HepG2 (cell line): Measurements from ENCODE around the gene AKR1E2. TPM values are rescaled to one million over a fixed set of nuclear protein-coding genes. Genes with fewer than 3 reads are reported as not detected.

ENCODE experiments used
- ATAC-seq: fragments of 200-7000 bp; cut with Tn5 transposase; 3 replicates; pipeline ENCODE4 v1.9.1; 2020; ENCODE audit warnings: mild to moderate bottlenecking, moderate library complexity
- BruUV-seq: library from RNA; stranded (reverse); fragments of 400-500 nt; replicated peaks from 2 replicates; lab custom pipeline; 2021; lab: Mats Ljungman, UMichigan
- CTCF ChIA-PET: fragments of 300-600 bp; formaldehyde crosslinking; extraction: SDS; loops from one replicate; lab custom pipeline; 2021; ENCODE audit warnings: low total read pairs, inconsistent platforms, low intra/inter-chr PET ratio; lab: Yijun Ruan, JAX
- POLR2A ChIA-PET: fragments of 350-600 bp; sonication (Branson Sonifier 250); formaldehyde crosslinking; loops from one replicate; lab custom pipeline; 2020; ENCODE audit warnings: antibody characterized with exemption, inconsistent platforms; lab: Yijun Ruan, JAX
- DNase-seq: peaks from one replicate; pipeline ENCODE4 v3.0.0-alpha.2; 2015; ENCODE audit warnings: low spot score
- FAIRE-seq: peaks from 3 replicates; lab custom pipeline; 2011; peaks lifted over from hg19 to GRCh38; lab: Jason Lieb, UNC
- H2AFZ ChIP-seq: one replicate; pipeline ENCODE4 v1.6.1; 2011; ENCODE audit warnings: low read length, inconsistent platforms
- H3K27ac ChIP-seq: fragments of 300-600 bp; 3 replicates; pipeline ENCODE4 v1.8.0; 2011; ENCODE audit warnings: mixed run types, mild to moderate bottlenecking, mixed read lengths, low read length, inconsistent platforms; ENCODE audit not compliant: insufficient read depth; ENCODE audit errors: extremely low read length
- H3K27me3 ChIP-seq, 2 experiments: fragments of 200-600 bp in 1 of 2; 2 replicates in 1 of 2; 3 replicates in 1 of 2; pipeline versions ENCODE4 v1.6.0 to v1.8.0; 2011; ENCODE audit warnings: low read length in 2 of 2, mild to moderate bottlenecking in 2 of 2, moderate library complexity in 2 of 2, inconsistent platforms in 1 of 2; ENCODE audit not compliant: insufficient read depth in 2 of 2, control insufficient read depth in 1 of 2
- H3K36me3 ChIP-seq, 2 experiments: fragments of 200-600 bp in 1 of 2; replicated peaks in 1 of 2; 2 replicates in 1 of 2; 3 replicates in 1 of 2; pipeline versions ENCODE4 v1.5.1 to v1.8.0; 2011; ENCODE audit warnings: low read length in 2 of 2, inconsistent platforms in 1 of 2; ENCODE audit not compliant: insufficient read depth in 2 of 2, control insufficient read depth in 1 of 2
- H3K4me1 ChIP-seq: 2 replicates; pipeline ENCODE4 v1.5.1; 2012; ENCODE audit warnings: low read length, inconsistent platforms; ENCODE audit not compliant: insufficient read depth
- H3K4me2 ChIP-seq: 2 replicates; pipeline ENCODE4 v1.6.0; 2011; ENCODE audit warnings: low read depth, low read length, inconsistent platforms
- H3K4me3 ChIP-seq, 3 experiments: fragments of 200-600 bp in 1 of 3; sonication (generic), shearing (Covaris generic) in 1 of 3; replicated peaks in 1 of 3; 2 replicates each; pipeline ENCODE4 v1.5.1; 2011 to 2016; ENCODE audit warnings: low read length in 3 of 3, inconsistent platforms in 2 of 3, low read depth in 2 of 3, mild to moderate bottlenecking in 2 of 3, control low read depth in 1 of 3, mixed read lengths in 1 of 3; ENCODE audit not compliant: insufficient read depth in 1 of 3
- H3K79me2 ChIP-seq: one replicate; pipeline ENCODE4 v1.6.1; 2011; ENCODE audit warnings: low read length, inconsistent platforms; ENCODE audit not compliant: insufficient read depth
- H3K9ac ChIP-seq: 2 replicates; pipeline ENCODE4 v1.6.0; 2011; ENCODE audit warnings: mild to moderate bottlenecking, low read depth, low read length, inconsistent platforms; ENCODE audit not compliant: insufficient read depth
- H3K9me3 ChIP-seq: 2 replicates; pipeline ENCODE4 v1.5.1; 2012; ENCODE audit warnings: mild to moderate bottlenecking, low read length
- H4K20me1 ChIP-seq: 2 replicates; pipeline ENCODE4 v1.6.0; 2011; ENCODE audit warnings: inconsistent platforms, mild to moderate bottlenecking, low read length, moderate library complexity; ENCODE audit not compliant: insufficient read depth
- DNMT1 ChIP-seq: sonication (generic); formaldehyde crosslinking; IDR thresholded peaks from 2 replicates; pipeline ENCODE4 v1.5.1; 2020; ENCODE audit warnings: mild to moderate bottlenecking, missing genetic modification reagents
- JUNB ChIP-seq: sonication (generic); formaldehyde crosslinking; IDR thresholded peaks from 2 replicates; pipeline ENCODE4 v1.8.0; 2022; ENCODE audit warnings: missing genetic modification reagents, mild to moderate bottlenecking, borderline replicate concordance
- KLF16 ChIP-seq, 2 experiments: sonication (generic) in 1 of 2; formaldehyde crosslinking in 1 of 2; IDR thresholded peaks; 2 replicates each; pipeline versions ENCODE4 v1.6.1 to v1.8.0; 2016 to 2023; ENCODE audit warnings: missing genetic modification reagents in 2 of 2, missing compliant biosample characterization in 1 of 2
- MTA3 ChIP-seq: sonication (generic); formaldehyde crosslinking; IDR thresholded peaks from 2 replicates; pipeline ENCODE4 v1.4.0; 2020; ENCODE audit warnings: missing genetic modification reagents
- PAX8 ChIP-seq: sonication (generic); formaldehyde crosslinking; IDR thresholded peaks from 2 replicates; pipeline ENCODE4 v1.8.0; 2022; ENCODE audit warnings: mild to moderate bottlenecking, missing genetic modification reagents, borderline replicate concordance
- PREB ChIP-seq: sonication (generic); formaldehyde crosslinking; IDR thresholded peaks from 2 replicates; pipeline ENCODE4 v1.4.0; 2020; ENCODE audit warnings: missing genetic modification reagents
- RELA ChIP-seq: sonication (generic); formaldehyde crosslinking; IDR thresholded peaks from 2 replicates; pipeline ENCODE4 v1.4.0; 2020; ENCODE audit warnings: missing genetic modification reagents
- RNF2 ChIP-seq: fragments of 450-650 bp; conservative IDR thresholded peaks from 2 replicates; pipeline ENCODE4 v1.6.1; 2016; ENCODE audit warnings: low read depth
- SKI ChIP-seq: fragments of 450-650 bp; IDR thresholded peaks from one replicate; pipeline ENCODE4 v1.6.1; 2018; ENCODE audit warnings: mild to moderate bottlenecking; ENCODE audit not compliant: partially characterized antibody
- THAP7 ChIP-seq: sonication (generic); formaldehyde crosslinking; IDR thresholded peaks from 2 replicates; pipeline ENCODE4 v1.8.1; 2023; ENCODE audit warnings: mild to moderate bottlenecking, missing genetic modification reagents
- ZEB1 ChIP-seq: IDR thresholded peaks from 2 replicates; pipeline ENCODE4 v1.6.1; 2012; ENCODE audit warnings: mild to moderate bottlenecking, low read depth, inconsistent platforms; ENCODE audit not compliant: insufficient replicate concordance
- ZNF788 ChIP-seq: sonication (generic); formaldehyde crosslinking; IDR thresholded peaks from 2 replicates; pipeline ENCODE4 v1.5.0; 2020; ENCODE audit warnings: mild to moderate bottlenecking, missing genetic modification reagents, borderline replicate concordance
- WGBS: methylation state at CpG from one replicate; pipeline ENCODE4 v1.1.6; 2017; ENCODE audit warnings: low lambda C conversion rate; 5-methylcytosine and 5-hydroxymethylcytosine counted together
- in situ Hi-C: cut with HindIII; loops from 2 replicates; pipeline ENCODE4 v1.10.0; 2017; ENCODE audit warnings: low pct_unique_long_range_greater_than_20kb; ENCODE audit not compliant: extremely low pct_ligation_motif_present
- intact Hi-C: fragments of 100-400 bp; cut with micrococcal nuclease; formaldehyde crosslinking; loops from one replicate; pipeline ENCODE4 v1.10.0; 2022; ENCODE audit not compliant: unreplicated experiment
- polyA plus RNA-seq, 8 experiments: library from polyadenylated mRNA; depleted of rRNA in 3 of 8; stranded (reverse) in 7 of 8; unstranded in 1 of 8; fragments of >200 nt; fragmentation: Illumina TruSeq in 4 of 8; extraction: Trizol in 4 of 8; gene quantifications; 2 replicates each; pipeline versions ENCODE4 v1.2.1 to v1.2.3, GENCODE V29; 2011 to 2016; ENCODE audit warnings: low read depth in 4 of 8, missing spikeins in 1 of 8, mixed read lengths in 1 of 8; ENCODE audit not compliant: insufficient read depth in 1 of 8
- total RNA-seq, 5 experiments: library from RNA; depleted of rRNA; stranded (reverse); fragments of >200 nt; fragmentation: Illumina TruSeq; extraction: Trizol; gene quantifications; 2 replicates each; pipeline ENCODE4 v1.2.3, GENCODE V29; 2016; ENCODE audit warnings: low read depth in 1 of 5
- TF ChIP-seq, protein P1 (sequence below): sonication (generic); formaldehyde crosslinking; IDR thresholded peaks from 2 replicates; pipeline ENCODE4 v1.5.0; 2020; ENCODE audit warnings: mild to moderate bottlenecking, missing genetic modification reagents, borderline replicate concordance

Gene AKR1E2
- total and polyA plus RNA-seq, 2 of the 13 experiments (the other 11 are each of a cell fraction or from before 2014, with no cell fraction given) = not detected

GRCh38 chr10:4780782-4781181, 45.2 kb upstream of the AKR1E2 start:
- ChIA-PET CTCF (no interaction called here), POLR2A (no interaction called here)
- BruUV-seq = no TSS peak
- Histone ChIP-seq H3K27me3 (peaks cover 0 to 5% of the 10 kb centered on the region in 2 experiments; a peak in 2 of 5 replicates), H3K4me1 (no peaks in the 10 kb centered on the region), H3K79me2 (no peaks in the 10 kb centered on the region), H3K9me3 (no peaks in the 10 kb centered on the region), H4K20me1 (no peaks in the 10 kb centered on the region), H3K36me3 (no peaks in the 10 kb centered on the region), H2AFZ (no peak overlapping the region), H3K4me3 (no peak overlapping the region), H3K27ac (no peak overlapping the region), H3K4me2 (no peak overlapping the region), H3K9ac (no peak overlapping the region)
- intact Hi-C loops = no loop called here
- DNase-seq = no peak
- in situ Hi-C loops = no loop called here
- WGBS = 0% methylated on average over 3 of the region's 6 CpGs
- TF ChIP-seq DNMT1 (no peak), SKI (no peak), PAX8 (CRISPR knock-in tag) (no peak), RELA (CRISPR knock-in tag) (no peak), ZNF788 (CRISPR knock-in tag) (no peak), THAP7 (no peak), ZEB1 (no peak), KLF16 (CRISPR knock-in tag; IDR thresholded peaks at IDR 0.05) (no peak), JUNB (CRISPR knock-in tag) (no peak), MTA3 (CRISPR knock-in tag) (no peak), PREB (CRISPR knock-in tag) (no peak), RNF2 (no peak)
- TF ChIP-seq, protein P1, sequence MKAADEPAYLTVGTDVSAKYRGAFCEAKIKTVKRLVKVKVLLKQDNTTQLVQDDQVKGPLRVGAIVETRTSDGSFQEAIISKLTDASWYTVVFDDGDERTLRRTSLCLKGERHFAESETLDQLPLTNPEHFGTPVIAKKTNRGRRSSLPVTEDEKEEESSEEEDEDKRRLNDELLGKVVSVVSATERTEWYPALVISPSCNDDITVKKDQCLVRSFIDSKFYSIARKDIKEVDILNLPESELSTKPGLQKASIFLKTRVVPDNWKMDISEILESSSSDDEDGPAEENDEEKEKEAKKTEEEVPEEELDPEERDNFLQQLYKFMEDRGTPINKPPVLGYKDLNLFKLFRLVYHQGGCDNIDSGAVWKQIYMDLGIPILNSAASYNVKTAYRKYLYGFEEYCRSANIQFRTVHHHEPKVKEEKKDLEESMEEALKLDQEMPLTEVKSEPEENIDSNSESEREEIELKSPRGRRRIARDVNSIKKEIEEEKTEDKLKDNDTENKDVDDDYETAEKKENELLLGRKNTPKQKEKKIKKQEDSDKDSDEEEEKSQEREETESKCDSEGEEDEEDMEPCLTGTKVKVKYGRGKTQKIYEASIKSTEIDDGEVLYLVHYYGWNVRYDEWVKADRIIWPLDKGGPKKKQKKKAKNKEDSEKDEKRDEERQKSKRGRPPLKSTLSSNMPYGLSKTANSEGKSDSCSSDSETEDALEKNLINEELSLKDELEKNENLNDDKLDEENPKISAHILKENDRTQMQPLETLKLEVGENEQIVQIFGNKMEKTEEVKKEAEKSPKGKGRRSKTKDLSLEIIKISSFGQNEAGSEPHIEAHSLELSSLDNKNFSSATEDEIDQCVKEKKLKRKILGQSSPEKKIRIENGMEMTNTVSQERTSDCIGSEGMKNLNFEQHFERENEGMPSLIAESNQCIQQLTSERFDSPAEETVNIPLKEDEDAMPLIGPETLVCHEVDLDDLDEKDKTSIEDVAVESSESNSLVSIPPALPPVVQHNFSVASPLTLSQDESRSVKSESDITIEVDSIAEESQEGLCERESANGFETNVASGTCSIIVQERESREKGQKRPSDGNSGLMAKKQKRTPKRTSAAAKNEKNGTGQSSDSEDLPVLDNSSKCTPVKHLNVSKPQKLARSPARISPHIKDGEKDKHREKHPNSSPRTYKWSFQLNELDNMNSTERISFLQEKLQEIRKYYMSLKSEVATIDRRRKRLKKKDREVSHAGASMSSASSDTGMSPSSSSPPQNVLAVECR (CRISPR knock-in tag) = no peak
- ATAC-seq = no peak
- FAIRE-seq = no peak
